Ovary (tissue), 9 donors: ENCODE measurements around the gene PARP9. TPM values are rescaled to one million over a fixed set of nuclear protein-coding genes. Genes with fewer than 3 reads are reported as not detected.

Source experiments
- DNase-seq, 5 donors: peaks; one replicate each; pipeline ENCODE4 v3.0.0-alpha.2; 2019 to 2020
- H3K27ac ChIP-seq, 2 donors: fragments of 200-600 bp; one replicate each; pipeline versions ENCODE4 v1.5.1 to v1.8.0; 2019 to 2022
- H3K27me3 ChIP-seq: fragments of 200-600 bp; one replicate; pipeline ENCODE4 v1.8.0; 2022
- H3K36me3 ChIP-seq: fragments of 200-600 bp; sonication (generic); one replicate; pipeline ENCODE4 v1.5.1; 2019
- H3K4me1 ChIP-seq: one replicate; pipeline ENCODE4 v1.8.1; 2013; ENCODE audit warnings: mild to moderate bottlenecking, moderate library complexity; ENCODE audit not compliant: insufficient read depth
- H3K4me3 ChIP-seq: fragments of 200-600 bp; sonication (generic); one replicate; pipeline ENCODE4 v1.5.1; 2017
- H3K9me3 ChIP-seq, 2 donors: fragments of 200-600 bp in 1 of 2; sonication (generic) in 1 of 2; one replicate each; pipeline versions ENCODE4 v1.5.1 to v1.8.1; 2013 to 2019; ENCODE audit warnings: mild to moderate bottlenecking in 1 of 2, moderate library complexity in 1 of 2
- CTCF ChIP-seq, 3 donors: fragments of 450-650 bp in 2 of 3; fragments of 200-600 bp in 1 of 3; IDR thresholded peaks; one replicate each; pipeline versions ENCODE4 v1.5.1 to v1.8.0; 2016 to 2022; ENCODE audit warnings: antibody characterized with exemption in 3 of 3, mild to moderate bottlenecking in 1 of 3
- EP300 ChIP-seq: sonication (generic); formaldehyde crosslinking; IDR thresholded peaks from one replicate; pipeline ENCODE4 v1.6.1; 2017; ENCODE audit warnings: antibody characterized with exemption
- POLR2A ChIP-seq: fragments of 450-650 bp; IDR thresholded peaks from one replicate; pipeline ENCODE4 v1.6.1; 2017; ENCODE audit warnings: antibody characterized with exemption, mild to moderate bottlenecking, moderate library complexity
- WGBS, 3 donors: extraction: QIAGEN DNeasy Blood & Tissue Kit in 1 of 3; methylation state at CpG; one replicate each; pipeline versions ENCODE4 v1.1.5 to v1.1.7; 2013 to 2017; 5-methylcytosine and 5-hydroxymethylcytosine counted together
- intact Hi-C, 4 donors: fragments of 100-400 bp; cut with DNase I; formaldehyde crosslinking; loops; one replicate each; pipeline versions ENCODE4 v1.11.0 to v1.15.1; 2022 to 2023
- polyA plus RNA-seq, 2 donors: library from polyadenylated mRNA; stranded (reverse); fragments of 200-250 nt in 1 of 2; fragments of 350-450 nt in 1 of 2; fragmentation: Illumina TruSeq in 1 of 2; extraction: RNeasy Lipid Tissue Mini Kit (QIAGEN cat#74804) in 1 of 2; gene quantifications; one replicate each; pipeline ENCODE4 v1.2.3, GENCODE V29; 2013 to 2014
- total RNA-seq, 7 donors: library from RNA; depleted of rRNA in 2 of 7; stranded (reverse); fragments of >200 nt in 2 of 7; fragmentation: NEBNext Ultra II Directional in 3 of 7; extraction: Animal tissue kit (Norgen Biotek cat#: 25700) in 3 of 7; gene quantifications; one replicate each; pipeline versions ENCODE4 v1.1.0 to v1.2.4, GENCODE V29; 2016 to 2023
- donor health status: DM: no; HTN: no; CAD: no; lungs with moderate emphysema.
- donor health status: DM: no; HTN: no; CAD: no.
- donor health status: Bipolar disorder and iron deficiency.
- donor health status: DM: yes; HTN: yes; CAD: no.
- donor health status: DM: no; HTN: no; CAD: no.
- donor health status: DM: yes; HTN: yes; CAD: no.

PARP9 gene
- total and polyA plus RNA-seq, 9 donors, result 14.4 to 46.2 (median 23.0) TPM

GRCh38 chr3:122498152-122498551 lies 65.9 kb downstream of the PARP9 start:
- WGBS, 3 donors, result 61 to 81% (median 76%) methylated on average over 1 of the region's 1 CpG
- H3K36me3 ChIP-seq, result no peaks in the 10 kb centered on the region
- H3K27ac ChIP-seq, result no peak overlapping the region
- TF ChIP-seq CTCF (IDR thresholded peaks at IDR 0.05) (no peak), POLR2A (no peak)
- H3K4me1 ChIP-seq, result peaks cover 7% of the 10 kb centered on the region
- H3K4me3 ChIP-seq, result no peak overlapping the region
- intact Hi-C loops, result no loop called here
- no peaks in the 10 kb centered on the region for H3K27me3 ChIP-seq
- H3K9me3 ChIP-seq, result no peaks in the 10 kb centered on the region
- DNase-seq, result no peak

GRCh38 chr3:122497425-122497824 lies 66.7 kb downstream of the PARP9 start:
- 74 to 89% (median 85%) methylated on average over 1 of the region's 1 CpG for WGBS, 3 donors
- no peak overlapping the region for H3K4me3 ChIP-seq
- no peak for DNase-seq

GRCh38 chr3:122496508-122496907 lies 67.6 kb downstream of the PARP9 start:
- Histone ChIP-seq H3K36me3 (no peaks in the 10 kb centered on the region), H3K9me3 (no peaks in the 10 kb centered on the region), H3K4me3 (no peak overlapping the region), H3K27ac (no peak overlapping the region), H3K4me1 (no peaks in the 10 kb centered on the region), H3K27me3 (no peaks in the 10 kb centered on the region)
- 68 to 89% (median 88%) methylated on average over 2 of the region's 2 CpGs for WGBS, 3 donors
- intact Hi-C loops, result no loop called here
- DNase-seq, result no peak
- TF ChIP-seq POLR2A (no peak), EP300 (no peak), CTCF (IDR thresholded peaks at IDR 0.05) (no peak)

More at GRCh38 chr3:122497425-122497824, 66.7 kb downstream of the PARP9 start:
- Histone ChIP-seq H3K27me3 (no peaks in the 10 kb centered on the region), H3K27ac (no peak overlapping the region), H3K36me3 (no peaks in the 10 kb centered on the region), H3K4me1 (peaks cover 4% of the 10 kb centered on the region), H3K9me3 (no peaks in the 10 kb centered on the region)
- intact Hi-C loops, result no loop called here
- TF ChIP-seq CTCF (IDR thresholded peaks at IDR 0.05) (no peak), POLR2A (no peak), EP300 (no peak)

GRCh38 chr3:122493296-122493695 lies 70.8 kb downstream of the PARP9 start:
- Histone ChIP-seq H3K9me3 (no peaks in the 10 kb centered on the region), H3K4me1 (no peaks in the 10 kb centered on the region), H3K27ac (no peak overlapping the region), H3K36me3 (no peaks in the 10 kb centered on the region), H3K27me3 (no peaks in the 10 kb centered on the region), H3K4me3 (no peak overlapping the region)
- TF ChIP-seq POLR2A (no peak), EP300 (no peak), CTCF (IDR thresholded peaks at IDR 0.05) (no peak)
- intact Hi-C loops, result no loop called here
- DNase-seq, result no peak
- WGBS, 3 donors, result 61 to 69% (median 68%) methylated on average over 3 of the region's 3 CpGs
